Thoracic aorta (tissue), 2 donors: ENCODE measurements around the gene TLR6. TPM values are rescaled to one million over a fixed set of nuclear protein-coding genes. Genes with fewer than 3 reads are reported as not detected.

ENCODE experiments used
- ATAC-seq: fragments of 150-250 bp; one replicate; pipeline ENCODE4 v1.8.0; 2017; ENCODE audit warnings: low read depth; ENCODE audit not compliant: insufficient number of reproducible peaks, low FRiP score
- DNase-seq: peaks from one replicate; pipeline ENCODE4 v3.0.0-alpha.2; 2020; ENCODE audit warnings: low spot score
- H3K27ac ChIP-seq, 2 donors: fragments of 200-600 bp; sonication (generic); 1 replicate in 1 of 2; 2 replicates in 1 of 2; pipeline ENCODE4 v1.5.1; 2016; ENCODE audit warnings: mild to moderate bottlenecking in 2 of 2, moderate library complexity in 2 of 2
- H3K27me3 ChIP-seq: fragments of 200-600 bp; sonication (generic); replicated peaks from 2 replicates; pipeline ENCODE4 v1.6.0; 2016; ENCODE audit warnings: mild to moderate bottlenecking; ENCODE audit not compliant: insufficient read depth
- H3K36me3 ChIP-seq: fragments of 200-600 bp; sonication (generic); one replicate; pipeline ENCODE4 v1.5.1; 2016
- H3K4me1 ChIP-seq, 2 donors: fragments of 200-600 bp; sonication (generic); 1 replicate in 1 of 2; 2 replicates in 1 of 2; pipeline versions ENCODE4 v1.5.1 to v1.6.0; 2016; ENCODE audit warnings: low read depth in 2 of 2, mild to moderate bottlenecking in 1 of 2; ENCODE audit not compliant: control insufficient read depth in 1 of 2
- H3K4me3 ChIP-seq: fragments of 200-600 bp; sonication (generic); 2 replicates; pipeline ENCODE4 v1.5.1; 2016; ENCODE audit warnings: mild to moderate bottlenecking
- H3K9me3 ChIP-seq: fragments of 200-600 bp; sonication (generic); 2 replicates; pipeline ENCODE4 v1.5.1; 2016
- total RNA-seq, 2 donors: library from RNA; depleted of rRNA; stranded (reverse); fragments of >200 nt; gene quantifications; one replicate each; pipeline versions ENCODE4 v1.1.0 to v1.2.3, GENCODE V29; 2016
- TF ChIP-seq, protein P1 (sequence below): fragments of 200-600 bp; sonication (generic); IDR thresholded peaks from one replicate; pipeline ENCODE4 v1.5.1; 2019; ENCODE audit warnings: antibody characterized with exemption

Gene TLR6
- total RNA-seq, 2 donors from 2014 or later, result 1.8 to 3.5 TPM

- ATAC-seq, result no peak
- TF ChIP-seq, protein P1, sequence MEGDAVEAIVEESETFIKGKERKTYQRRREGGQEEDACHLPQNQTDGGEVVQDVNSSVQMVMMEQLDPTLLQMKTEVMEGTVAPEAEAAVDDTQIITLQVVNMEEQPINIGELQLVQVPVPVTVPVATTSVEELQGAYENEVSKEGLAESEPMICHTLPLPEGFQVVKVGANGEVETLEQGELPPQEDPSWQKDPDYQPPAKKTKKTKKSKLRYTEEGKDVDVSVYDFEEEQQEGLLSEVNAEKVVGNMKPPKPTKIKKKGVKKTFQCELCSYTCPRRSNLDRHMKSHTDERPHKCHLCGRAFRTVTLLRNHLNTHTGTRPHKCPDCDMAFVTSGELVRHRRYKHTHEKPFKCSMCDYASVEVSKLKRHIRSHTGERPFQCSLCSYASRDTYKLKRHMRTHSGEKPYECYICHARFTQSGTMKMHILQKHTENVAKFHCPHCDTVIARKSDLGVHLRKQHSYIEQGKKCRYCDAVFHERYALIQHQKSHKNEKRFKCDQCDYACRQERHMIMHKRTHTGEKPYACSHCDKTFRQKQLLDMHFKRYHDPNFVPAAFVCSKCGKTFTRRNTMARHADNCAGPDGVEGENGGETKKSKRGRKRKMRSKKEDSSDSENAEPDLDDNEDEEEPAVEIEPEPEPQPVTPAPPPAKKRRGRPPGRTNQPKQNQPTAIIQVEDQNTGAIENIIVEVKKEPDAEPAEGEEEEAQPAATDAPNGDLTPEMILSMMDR, result no peak
- no peak overlapping the region for H3K27ac ChIP-seq
- no peaks in the 10 kb centered on the region for H3K36me3 ChIP-seq
- no peaks in the 10 kb centered on the region for H3K9me3 ChIP-seq
- H3K4me1 ChIP-seq, result no peaks in the 10 kb centered on the region
- H3K27me3 ChIP-seq, result no peaks in the 10 kb centered on the region
- H3K4me3 ChIP-seq, result no peak overlapping the region
- DNase-seq, result no peak
Measured at GRCh38 chr4:38846015-38846414, 10.6 kb downstream of the TLR6 start.

DNA sequence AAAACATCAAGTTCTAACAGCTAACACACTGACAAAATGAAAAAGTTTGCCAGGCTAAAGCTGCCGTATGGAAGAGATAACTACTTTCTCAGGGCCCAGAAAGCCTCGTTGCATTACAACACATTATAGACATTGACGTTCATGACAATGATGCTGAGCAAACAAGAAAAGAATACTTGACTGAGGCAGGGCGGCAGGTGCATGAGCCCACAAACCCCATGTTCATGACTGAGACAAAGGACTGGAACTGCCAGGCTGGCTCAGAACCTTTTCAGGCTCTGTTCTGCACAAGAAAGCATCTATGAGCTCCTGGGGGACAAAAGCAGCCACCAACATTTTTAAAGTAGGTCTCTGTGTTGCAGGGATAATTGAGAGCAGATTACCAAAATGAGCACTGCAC, 13.6 kb downstream of the TLR6 start:
- TF ChIP-seq, protein P1, result no peak
- no peak overlapping the region for H3K4me3 ChIP-seq
- no peaks in the 10 kb centered on the region for H3K4me1 ChIP-seq
- no peak for DNase-seq
- H3K9me3 ChIP-seq, result no peaks in the 10 kb centered on the region
- no peaks in the 10 kb centered on the region for H3K36me3 ChIP-seq
- H3K27me3 ChIP-seq, result no peaks in the 10 kb centered on the region
- no peak for ATAC-seq
- no peak overlapping the region for H3K27ac ChIP-seq

GRCh38 chr4:38837849-38838248, 18.8 kb downstream of the TLR6 start:
- no peak for DNase-seq
- no peak overlapping the region for H3K4me3 ChIP-seq
- no peaks in the 10 kb centered on the region for H3K4me1 ChIP-seq
- TF ChIP-seq, protein P1, result no peak
- no peaks in the 10 kb centered on the region for H3K27me3 ChIP-seq
- no peak for ATAC-seq
- H3K27ac ChIP-seq, result no peak overlapping the region
- H3K36me3 ChIP-seq, result no peaks in the 10 kb centered on the region
- H3K9me3 ChIP-seq, result peaks cover 13% of the 10 kb centered on the region

- H3K4me1 ChIP-seq, result no peaks in the 10 kb centered on the region
- TF ChIP-seq, protein P1, result no peak
- H3K9me3 ChIP-seq, result peaks cover 13% of the 10 kb centered on the region
- H3K36me3 ChIP-seq, result no peaks in the 10 kb centered on the region
- DNase-seq (no peak), ATAC-seq (no peak)
- no peaks in the 10 kb centered on the region for H3K27me3 ChIP-seq
- no peak overlapping the region for H3K4me3 ChIP-seq
- no peak overlapping the region for H3K27ac ChIP-seq
Measured at GRCh38 chr4:38837334-38837733, 19.3 kb downstream of the TLR6 start.

GRCh38 chr4:38834570-38834969, 22.0 kb downstream of the TLR6 start:
- peaks cover 13% of the 10 kb centered on the region for H3K9me3 ChIP-seq
- DNase-seq, result no peak
- no peaks in the 10 kb centered on the region for H3K4me1 ChIP-seq
- H3K4me3 ChIP-seq, result no peak overlapping the region
- H3K36me3 ChIP-seq, result no peaks in the 10 kb centered on the region
- no peak overlapping the region for H3K27ac ChIP-seq
- H3K27me3 ChIP-seq, result no peaks in the 10 kb centered on the region
- TF ChIP-seq, protein P1, result no peak
- ATAC-seq, result no peak
